ENCODE data around the gene TXNDC9.
A peak's percentile ranks its signal among the peaks of the same experiment; 100 is the strongest.

DNA sequence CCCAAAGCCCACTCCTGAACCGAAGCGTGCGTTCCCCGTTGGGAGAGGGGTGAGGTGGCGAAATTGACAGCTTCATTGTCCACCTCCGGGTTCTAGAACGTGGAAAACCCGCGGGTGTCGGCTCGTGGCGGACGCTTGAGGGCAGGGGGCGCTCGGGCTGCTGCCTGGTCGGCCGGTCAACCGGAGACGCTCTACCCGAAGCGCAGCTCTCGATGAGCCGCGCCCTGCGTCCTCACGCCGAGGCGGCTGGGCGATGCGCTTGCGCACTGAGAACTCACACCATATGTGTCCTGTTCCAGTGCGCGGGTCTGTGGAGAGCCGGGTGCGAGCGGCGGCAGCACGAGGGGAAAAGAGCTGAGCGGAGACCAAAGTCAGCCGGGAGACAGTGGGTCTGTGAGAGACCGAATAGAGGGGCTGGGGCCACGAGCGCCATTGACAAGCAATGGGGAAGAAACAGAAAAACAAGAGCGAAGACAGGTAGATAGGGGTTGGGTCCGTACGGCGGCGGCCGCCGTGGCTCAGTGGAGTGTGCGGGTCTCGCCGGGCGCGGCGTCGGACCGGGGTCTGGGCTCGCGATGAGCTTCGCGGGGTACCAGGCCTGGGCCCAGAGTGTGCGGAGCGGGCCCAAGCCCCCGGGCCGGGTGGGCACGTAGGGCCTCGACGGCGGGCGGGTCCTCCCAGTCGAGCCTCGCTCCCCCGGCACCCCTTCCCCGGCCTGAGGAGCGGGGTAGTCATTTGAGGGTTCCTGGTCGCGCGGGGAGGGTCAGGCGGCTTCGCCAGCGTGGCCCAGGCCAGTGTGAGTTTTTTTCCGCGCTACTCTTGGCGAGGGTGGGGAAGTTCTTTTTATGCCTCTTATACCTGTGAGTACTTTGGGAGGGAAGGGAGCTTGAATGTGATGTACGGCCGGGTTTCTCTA, 1.2 kb upstream of the TXNDC9 start, which contains the start of gene EIF5B:
- TF ChIP-seq POLR2A (IDR thresholded peaks at IDR 0.05; ENCODE audit: low read length) (peak; percentile 75), GATA1 (IDR thresholded peaks at IDR 0.05; ENCODE audit: low read depth, low read length) (no peak)

All from erythroblast (primary cell).